GM12865 (cell line): ENCODE measurements around the gene FAT1.

Source experiments
- DNase-seq: peaks from one replicate; pipeline ENCODE4 v3.0.0; 2010; ENCODE audit warnings: low read depth
- H3K4me3 ChIP-seq: 2 replicates; pipeline ENCODE4 v1.5.1; 2011; ENCODE audit warnings: mild to moderate bottlenecking, low read depth, low read length, control low read depth
- TF ChIP-seq, protein P1 (sequence below): IDR thresholded peaks from 2 replicates; pipeline ENCODE4 v1.5.1; 2011; ENCODE audit warnings: low read length, control low read depth, low read depth, inconsistent platforms; ENCODE audit not compliant: insufficient read depth; ENCODE audit errors: missing control alignments

Gene FAT1

DNA sequence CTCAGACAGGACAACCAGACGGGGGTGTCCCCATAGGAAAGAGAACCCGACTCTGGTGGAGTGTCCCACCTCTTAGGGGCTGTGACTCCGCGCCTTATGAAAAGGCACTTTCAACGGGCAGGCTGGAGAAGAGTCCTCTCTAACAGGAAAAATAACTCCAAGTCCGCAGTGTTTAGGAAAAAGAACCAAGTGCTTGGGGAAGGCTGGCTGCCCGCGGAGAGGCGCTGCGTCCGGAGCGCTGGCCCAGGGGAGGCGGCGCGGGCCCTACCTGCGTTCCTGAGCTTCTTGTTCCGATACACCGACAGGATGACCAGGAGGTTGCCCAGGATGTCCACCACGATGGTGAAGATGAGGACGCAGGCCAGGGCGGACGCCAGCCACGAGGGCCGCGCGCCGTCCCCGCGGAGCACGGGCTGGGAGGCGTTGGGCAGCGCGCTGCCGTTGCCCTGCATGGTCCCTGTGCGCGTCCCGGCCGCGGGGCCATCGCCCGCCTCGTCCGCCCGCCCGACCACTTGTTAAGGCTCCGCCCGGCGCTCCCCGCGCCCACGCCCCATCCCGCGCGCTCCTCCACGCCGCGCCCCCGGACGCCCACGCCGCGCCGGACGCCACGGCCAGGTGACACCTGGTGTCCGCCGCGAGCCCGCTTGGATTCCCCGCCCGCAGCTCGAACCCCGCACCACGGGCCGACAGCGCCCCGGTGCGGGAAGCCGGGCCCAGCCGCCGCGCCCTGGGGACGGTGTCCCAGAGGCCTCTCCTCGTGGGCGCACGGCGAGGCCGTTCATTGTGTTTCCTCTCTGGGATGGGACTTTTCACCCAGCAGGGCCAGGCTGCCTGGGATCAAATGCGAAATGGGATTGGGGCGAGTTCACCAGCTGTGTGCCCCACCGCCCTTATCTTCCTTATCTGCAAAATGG lies 168.5 kb downstream of the FAT1 start, which contains the start of gene MTNR1A:
Gene MTNR1A, minus strand, starts transcription at position 654 of the 914 bp plus-strand sequence. Its CDS starts 202 bp downstream, at position 452.
- TF ChIP-seq, protein P1, sequence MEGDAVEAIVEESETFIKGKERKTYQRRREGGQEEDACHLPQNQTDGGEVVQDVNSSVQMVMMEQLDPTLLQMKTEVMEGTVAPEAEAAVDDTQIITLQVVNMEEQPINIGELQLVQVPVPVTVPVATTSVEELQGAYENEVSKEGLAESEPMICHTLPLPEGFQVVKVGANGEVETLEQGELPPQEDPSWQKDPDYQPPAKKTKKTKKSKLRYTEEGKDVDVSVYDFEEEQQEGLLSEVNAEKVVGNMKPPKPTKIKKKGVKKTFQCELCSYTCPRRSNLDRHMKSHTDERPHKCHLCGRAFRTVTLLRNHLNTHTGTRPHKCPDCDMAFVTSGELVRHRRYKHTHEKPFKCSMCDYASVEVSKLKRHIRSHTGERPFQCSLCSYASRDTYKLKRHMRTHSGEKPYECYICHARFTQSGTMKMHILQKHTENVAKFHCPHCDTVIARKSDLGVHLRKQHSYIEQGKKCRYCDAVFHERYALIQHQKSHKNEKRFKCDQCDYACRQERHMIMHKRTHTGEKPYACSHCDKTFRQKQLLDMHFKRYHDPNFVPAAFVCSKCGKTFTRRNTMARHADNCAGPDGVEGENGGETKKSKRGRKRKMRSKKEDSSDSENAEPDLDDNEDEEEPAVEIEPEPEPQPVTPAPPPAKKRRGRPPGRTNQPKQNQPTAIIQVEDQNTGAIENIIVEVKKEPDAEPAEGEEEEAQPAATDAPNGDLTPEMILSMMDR = no peak
- no peak for DNase-seq
- H3K4me3 ChIP-seq = no peak within 1 kb of the TSS

- no peak overlapping the region for H3K4me3 ChIP-seq
- no peak for DNase-seq
- TF ChIP-seq, protein P1 = no peak
These were observed 169.1 kb downstream of the FAT1 start for GRCh38 chr4:186554539-186554913.

- H3K4me3 ChIP-seq = no peak overlapping the region
- DNase-seq = no peak
- TF ChIP-seq, protein P1 = no peak
These were observed 169.9 kb downstream of the FAT1 start for GRCh38 chr4:186553717-186554116.

GRCh38 chr4:186551849-186552248 lies 171.8 kb downstream of the FAT1 start:
- DNase-seq = no peak
- TF ChIP-seq, protein P1 = no peak
- H3K4me3 ChIP-seq = no peak overlapping the region

DNA sequence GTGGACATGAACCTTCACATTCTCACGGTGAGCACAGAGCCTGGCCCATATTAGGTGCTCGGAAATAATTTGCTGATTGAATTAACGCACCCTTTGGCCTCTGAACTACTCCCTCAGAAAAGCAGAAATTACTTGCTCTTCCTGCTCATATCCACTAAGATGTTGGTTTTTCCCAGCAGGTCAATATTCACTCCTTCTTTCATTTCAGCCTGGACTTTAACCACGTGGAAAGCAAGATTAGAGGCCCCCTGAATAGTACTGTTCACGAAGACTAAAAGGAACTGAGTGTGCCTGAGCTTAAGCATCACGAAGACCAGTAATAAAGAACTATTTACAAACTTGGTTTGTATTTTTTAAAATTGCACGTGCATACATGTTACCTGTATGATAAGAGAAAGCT lies 178.2 kb downstream of the FAT1 start:
- H3K4me3 ChIP-seq = no peak overlapping the region

DNA sequence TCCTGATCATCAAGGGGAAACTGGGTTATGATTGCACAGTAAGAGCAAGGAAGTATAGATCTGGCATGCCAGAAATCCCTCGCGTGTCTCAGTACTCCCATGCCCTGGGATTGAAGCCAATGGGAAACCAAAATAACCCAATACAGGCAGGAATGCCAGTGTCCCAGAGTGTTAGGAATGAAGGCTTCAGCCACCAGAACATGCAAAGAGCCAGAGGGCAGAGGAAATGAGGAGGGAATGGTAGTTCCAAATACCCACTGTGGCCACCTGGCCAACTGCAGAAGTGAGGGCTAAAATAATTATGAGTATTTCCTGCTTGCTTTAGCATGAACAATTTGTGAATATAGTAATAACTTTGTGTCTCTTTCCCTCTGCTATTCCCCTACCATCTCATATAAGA lies 180.4 kb downstream of the FAT1 start:
- DNase-seq = no peak
- H3K4me3 ChIP-seq = no peak overlapping the region
- TF ChIP-seq, protein P1 = no peak

More for the DNA sequence above, 178.2 kb downstream of the FAT1 start:
- TF ChIP-seq, protein P1 = no peak
- no peak for DNase-seq
